ENCODE data around the gene MAPK1.
"Not testable (repeated sequence)": the region's sequence is repeated elsewhere in the genome, so short reads cannot be mapped to it uniquely, and the experiment has no call there.

Gene MAPK1

DNA sequence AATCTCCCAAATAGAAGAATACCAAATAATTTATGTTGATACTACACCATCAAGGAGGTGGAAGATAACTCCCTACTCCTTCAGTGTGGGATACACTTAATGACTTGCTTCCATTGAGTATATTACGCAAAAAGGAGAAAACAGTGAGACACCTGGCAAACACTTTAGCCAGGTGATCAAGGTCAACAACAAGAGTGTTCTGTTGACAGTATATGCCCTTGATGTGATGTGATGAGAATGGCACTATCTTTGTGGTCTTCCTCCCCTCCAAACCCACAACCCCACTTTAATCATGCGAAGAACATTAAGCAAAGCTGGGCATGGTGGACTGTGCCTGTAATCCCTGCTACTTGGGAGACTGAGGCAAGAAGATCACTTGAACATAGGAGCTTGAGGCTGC is 26.0 kb downstream of the MAPK1 start:
- Histone ChIP-seq H3K4me3 (no peak overlapping the region), H3K36me3 (ENCODE audit: insufficient read depth, low read length) (no peaks in the 10 kb centered on the region), H3K27ac (no peak overlapping the region), H3K9ac (ENCODE audit: insufficient read length) (no peak overlapping the region), H3K9me3 (ENCODE audit: low read depth, low read length) (no peaks in the 10 kb centered on the region)
- DNase-seq (ENCODE audit: low read depth, low spot score) = no peak
- TF ChIP-seq FOXP2 (optimal IDR thresholded peaks at IDR 0.05; ENCODE audit: control extremely low read depth, extremely low read length, insufficient read depth) (no peak), EZH2 (IDR thresholded peaks at IDR 0.05) (no peak), POLR2AphosphoS5 (IDR thresholded peaks at IDR 0.05; ENCODE audit: borderline replicate concordance, low read depth, low read length) (no peak)

DNA sequence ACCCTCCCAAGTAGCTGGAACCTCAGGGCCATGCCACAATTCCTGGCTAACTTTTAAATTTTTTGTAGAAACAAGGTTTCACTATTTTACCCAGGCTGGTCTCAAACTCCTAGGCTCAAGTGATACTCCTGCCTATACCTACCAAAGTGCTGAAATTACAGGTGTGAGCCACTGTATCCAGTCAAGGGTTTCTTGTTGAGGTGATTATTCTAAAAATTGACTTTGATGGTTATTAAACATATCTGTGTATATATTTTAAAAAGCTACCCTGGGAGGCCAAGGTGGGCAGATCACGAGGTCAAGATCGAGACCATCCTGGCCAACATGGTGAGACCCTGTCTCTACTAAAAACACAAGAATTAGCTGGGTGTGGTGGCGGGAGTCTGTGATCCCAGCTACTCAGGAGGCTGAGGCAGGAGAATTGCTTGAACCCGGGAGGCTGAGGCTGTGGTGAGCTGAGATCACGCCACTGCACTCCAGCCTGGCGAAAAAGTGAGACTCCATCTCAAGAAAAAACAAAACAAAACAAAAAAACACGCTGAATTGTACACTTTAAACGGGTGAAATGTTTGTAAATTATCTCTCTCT is 27.1 kb downstream of the MAPK1 start:
- Histone ChIP-seq H3K9me3 (ENCODE audit: low read depth, low read length) (no peaks in the 10 kb centered on the region), H3K4me3 (no peak overlapping the region), H3K27ac (no peak overlapping the region), H3K36me3 (ENCODE audit: insufficient read depth, low read length) (no peaks in the 10 kb centered on the region), H3K9ac (ENCODE audit: insufficient read length) (no peak overlapping the region)
- DNase-seq (ENCODE audit: low read depth, low spot score) = no peak
- TF ChIP-seq FOXP2 (optimal IDR thresholded peaks at IDR 0.05; ENCODE audit: control extremely low read depth, extremely low read length, insufficient read depth) (no peak), EZH2 (IDR thresholded peaks at IDR 0.05) (no peak), POLR2AphosphoS5 (IDR thresholded peaks at IDR 0.05; ENCODE audit: borderline replicate concordance, low read depth, low read length) (no peak)

DNA sequence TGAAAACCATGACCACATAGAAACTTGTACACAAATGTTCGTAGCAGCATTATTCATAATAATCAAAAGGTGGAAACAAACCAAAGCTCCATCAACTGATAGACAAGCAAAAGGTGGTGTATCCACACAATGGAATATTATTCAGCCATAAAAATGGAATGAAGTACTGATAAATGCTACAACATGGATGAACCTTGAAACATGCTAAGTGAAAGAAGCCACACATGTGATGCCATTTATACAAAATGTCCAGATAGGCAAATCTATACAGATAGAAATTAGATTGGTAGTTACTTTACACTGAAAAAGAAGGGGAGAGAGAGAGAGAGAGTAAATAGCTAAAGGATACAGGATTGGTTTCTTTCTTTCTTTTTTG is 27.7 kb downstream of the MAPK1 start:
- H3K9me3 ChIP-seq (ENCODE audit: low read depth, low read length) = no peaks in the 10 kb centered on the region
- no peak for DNase-seq (ENCODE audit: low read depth, low spot score)
- H3K27ac ChIP-seq = no peak overlapping the region
- no peak overlapping the region for H3K9ac ChIP-seq (ENCODE audit: insufficient read length)
- no peaks in the 10 kb centered on the region for H3K36me3 ChIP-seq (ENCODE audit: insufficient read depth, low read length)
- H3K4me3 ChIP-seq = no peak overlapping the region
- TF ChIP-seq EZH2 (IDR thresholded peaks at IDR 0.05) (no peak), FOXP2 (optimal IDR thresholded peaks at IDR 0.05; ENCODE audit: control extremely low read depth, extremely low read length, insufficient read depth) (no peak), POLR2AphosphoS5 (IDR thresholded peaks at IDR 0.05; ENCODE audit: borderline replicate concordance, low read depth, low read length) (no peak)

DNA sequence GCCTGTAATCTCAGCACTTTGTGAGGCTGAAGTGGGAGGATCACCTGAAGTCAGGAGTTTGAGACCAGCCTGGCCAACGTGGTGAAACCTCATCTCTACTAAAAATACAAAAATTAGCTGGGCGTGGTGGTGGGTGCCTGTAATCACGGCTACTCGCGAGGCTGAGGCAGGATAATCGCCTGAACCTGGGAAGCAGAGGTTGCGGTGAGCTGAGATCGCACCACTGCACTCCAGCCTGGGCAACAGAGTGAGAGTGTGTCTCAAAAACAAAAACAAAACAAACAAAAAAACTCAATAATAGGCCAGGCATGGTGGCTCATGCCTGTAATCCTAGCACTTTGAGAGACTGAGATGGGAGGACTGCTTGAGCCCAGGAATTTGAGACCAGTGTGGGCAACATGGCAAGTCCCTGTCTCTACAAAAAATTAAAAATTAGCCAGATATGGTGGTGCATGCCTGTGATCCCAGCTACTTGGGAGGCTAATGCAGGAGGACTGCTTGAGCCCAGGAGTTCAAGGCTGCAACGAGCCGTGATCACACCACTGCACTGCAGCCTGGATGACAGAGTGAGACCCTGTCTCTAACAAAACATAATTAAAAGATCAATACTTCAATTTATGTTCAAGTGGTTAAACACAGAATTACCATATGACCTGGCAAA is 28.2 kb downstream of the MAPK1 start:
- not testable (repeated sequence) for H3K27ac ChIP-seq; H3K4me3 ChIP-seq; DNase-seq (ENCODE audit: low read depth, low spot score); H3K9ac ChIP-seq (ENCODE audit: insufficient read length); H3K36me3 ChIP-seq (ENCODE audit: insufficient read depth, low read length); H3K9me3 ChIP-seq (ENCODE audit: low read depth, low read length)

DNA sequence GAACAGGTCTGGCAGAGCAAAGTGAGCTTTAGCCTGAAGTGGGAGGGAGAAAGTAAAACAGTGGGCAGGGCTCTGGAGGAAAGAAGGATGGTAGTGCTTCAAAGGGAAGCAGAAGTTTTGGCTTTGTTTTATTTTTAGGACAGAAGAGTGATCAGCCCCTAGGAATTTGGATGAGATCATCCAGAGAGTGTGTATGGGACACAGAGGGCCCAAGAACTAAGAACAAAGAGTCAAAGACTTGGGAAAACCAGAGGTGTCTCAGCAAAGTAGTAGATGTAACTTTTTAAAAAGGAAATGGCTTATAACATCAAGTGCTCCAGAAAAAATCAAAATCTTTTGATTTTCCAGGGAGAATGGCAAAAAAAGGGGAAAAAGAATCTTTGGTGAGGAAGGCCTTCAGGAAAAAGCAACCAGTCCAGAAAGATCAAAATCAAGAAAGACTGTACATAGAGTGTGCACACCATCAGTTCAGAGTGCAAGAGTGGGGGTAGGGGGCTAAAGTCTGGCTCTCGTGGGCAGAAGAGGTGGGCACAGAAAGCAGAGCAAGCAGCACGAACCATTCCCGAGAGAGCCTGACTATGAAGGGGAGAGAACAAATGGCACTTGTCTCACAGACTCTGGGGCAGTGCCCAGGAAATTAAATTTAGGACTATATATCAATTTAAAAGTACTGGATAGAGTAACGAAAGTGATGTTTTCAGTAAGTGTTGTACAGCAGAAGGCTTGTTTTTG is 30.0 kb downstream of the MAPK1 start:
- no peak for TF ChIP-seq EZH2 (IDR thresholded peaks at IDR 0.05)
- no peak for TF ChIP-seq POLR2AphosphoS5 (IDR thresholded peaks at IDR 0.05; ENCODE audit: borderline replicate concordance, low read depth, low read length)
- no peak for TF ChIP-seq FOXP2 (optimal IDR thresholded peaks at IDR 0.05; ENCODE audit: control extremely low read depth, extremely low read length, insufficient read depth)
- H3K36me3 ChIP-seq (ENCODE audit: insufficient read depth, low read length) = no peaks in the 10 kb centered on the region
- H3K9ac ChIP-seq (ENCODE audit: insufficient read length) = peak overlapping the region; percentile 14
- DNase-seq (ENCODE audit: low read depth, low spot score) = no peak
- H3K9me3 ChIP-seq (ENCODE audit: low read depth, low read length) = no peaks in the 10 kb centered on the region
- no peak overlapping the region for H3K4me3 ChIP-seq
- peak overlapping the region; percentile 55; the same call in 1 of the 2 replicates for H3K27ac ChIP-seq

DNA sequence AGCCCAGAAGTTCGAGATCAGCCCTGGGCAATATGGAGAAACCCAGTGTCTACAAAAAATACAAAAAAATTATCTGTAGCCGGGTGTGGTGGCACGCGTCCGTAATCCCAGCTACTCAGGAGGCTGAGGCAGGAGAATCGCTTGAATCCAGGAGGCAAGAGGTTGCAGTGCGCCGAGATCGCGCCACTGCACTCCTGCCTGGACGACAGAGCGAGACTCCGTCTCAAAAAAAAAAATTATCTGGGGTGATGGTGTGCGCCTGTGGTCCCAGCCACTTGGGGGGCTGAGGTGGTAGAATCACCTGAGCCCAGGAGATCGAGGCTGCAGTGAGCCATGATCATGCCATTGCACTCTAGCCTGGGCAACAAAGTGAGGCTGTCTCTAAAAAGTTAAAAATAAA is 31.0 kb downstream of the MAPK1 start:
- not testable (repeated sequence) for H3K27ac ChIP-seq; DNase-seq (ENCODE audit: low read depth, low spot score)

DNA sequence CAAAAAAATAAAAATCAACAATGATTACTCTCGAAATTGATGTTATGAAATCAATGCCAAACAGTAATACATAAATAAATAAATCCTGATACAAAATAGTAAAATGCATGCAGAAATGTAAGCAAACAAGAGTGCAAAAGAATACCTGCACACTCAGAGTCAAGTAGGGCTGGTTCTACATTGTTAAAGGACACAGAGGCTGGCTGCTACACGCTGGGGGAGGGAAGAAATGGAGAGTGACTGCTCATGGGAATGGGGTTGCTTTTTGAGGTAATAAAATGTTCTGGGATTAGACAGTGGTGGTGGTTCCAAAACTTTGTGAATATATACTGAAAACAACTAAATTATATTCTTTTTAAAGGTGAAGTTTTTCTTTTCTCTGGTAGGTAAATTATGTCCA is 32.1 kb downstream of the MAPK1 start:
- TF ChIP-seq POLR2AphosphoS5 (IDR thresholded peaks at IDR 0.05; ENCODE audit: borderline replicate concordance, low read depth, low read length) = no peak
- TF ChIP-seq EZH2 (IDR thresholded peaks at IDR 0.05) = no peak
- TF ChIP-seq FOXP2 (optimal IDR thresholded peaks at IDR 0.05; ENCODE audit: control extremely low read depth, extremely low read length, insufficient read depth) = no peak
- no peak overlapping the region for H3K27ac ChIP-seq
- no peaks in the 10 kb centered on the region for H3K36me3 ChIP-seq (ENCODE audit: insufficient read depth, low read length)
- H3K9me3 ChIP-seq (ENCODE audit: low read depth, low read length) = no peaks in the 10 kb centered on the region
- DNase-seq (ENCODE audit: low read depth, low spot score) = no peak
- no peak overlapping the region for H3K9ac ChIP-seq (ENCODE audit: insufficient read length)
- H3K4me3 ChIP-seq = no peak overlapping the region

More for the DNA sequence above, 31.0 kb downstream of the MAPK1 start:
- not testable (repeated sequence) for H3K36me3 ChIP-seq (ENCODE audit: insufficient read depth, low read length); H3K9me3 ChIP-seq (ENCODE audit: low read depth, low read length); H3K4me3 ChIP-seq; H3K9ac ChIP-seq (ENCODE audit: insufficient read length)

DNA sequence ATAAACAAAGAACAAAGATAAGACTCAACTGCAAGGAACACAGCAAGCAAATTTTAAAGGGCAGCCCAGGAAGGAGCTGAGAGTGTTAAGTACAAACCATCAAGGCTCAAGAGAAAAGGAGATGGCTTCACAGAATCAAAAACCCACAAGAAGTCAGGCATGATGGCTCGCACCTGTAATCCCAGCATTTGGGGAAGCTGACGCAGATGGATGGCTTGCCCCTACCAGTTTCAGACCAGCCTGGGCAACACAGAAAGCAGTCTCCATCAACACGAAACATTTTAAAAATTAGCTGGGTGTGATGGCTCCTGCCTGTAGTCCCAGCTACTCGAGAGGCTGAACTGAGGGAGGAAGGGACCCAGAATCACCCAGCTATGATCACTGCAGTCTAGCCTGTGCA is 32.6 kb downstream of the MAPK1 start:
- H3K36me3 ChIP-seq (ENCODE audit: insufficient read depth, low read length) = no peaks in the 10 kb centered on the region
- H3K9ac ChIP-seq (ENCODE audit: insufficient read length) = no peak overlapping the region
- TF ChIP-seq FOXP2 (optimal IDR thresholded peaks at IDR 0.05; ENCODE audit: control extremely low read depth, extremely low read length, insufficient read depth) = no peak
- TF ChIP-seq POLR2AphosphoS5 (IDR thresholded peaks at IDR 0.05; ENCODE audit: borderline replicate concordance, low read depth, low read length) = no peak
- no peak for TF ChIP-seq EZH2 (IDR thresholded peaks at IDR 0.05)
- H3K9me3 ChIP-seq (ENCODE audit: low read depth, low read length) = no peaks in the 10 kb centered on the region
- no peak for DNase-seq (ENCODE audit: low read depth, low spot score)
- H3K4me3 ChIP-seq = no peak overlapping the region
- H3K27ac ChIP-seq = no peak overlapping the region

Measured in SK-N-MC (cell line).